Sigmoid colon (tissue), 7 donors: ENCODE measurements around the gene GK2. TPM values are rescaled to one million over a fixed set of nuclear protein-coding genes. Genes with fewer than 3 reads are reported as not detected.

ENCODE experiments used
- DNase-seq: peaks from one replicate; pipeline ENCODE4 v3.0.0-alpha.2; 2019
- H3K27ac ChIP-seq, 4 donors: fragments of 200-600 bp; sonication (generic); one replicate each; pipeline ENCODE4 v1.5.1; 2016 to 2019; ENCODE audit warnings: mild to moderate bottlenecking in 1 of 4
- H3K27me3 ChIP-seq, 3 donors: fragments of 200-600 bp; sonication (generic); one replicate each; pipeline ENCODE4 v1.5.1; 2019; ENCODE audit warnings: mild to moderate bottlenecking in 1 of 3
- H3K36me3 ChIP-seq, 4 donors: fragments of 200-600 bp; sonication (generic); one replicate each; pipeline ENCODE4 v1.5.1; 2016 to 2019
- H3K4me1 ChIP-seq, 4 donors: fragments of 200-600 bp; sonication (generic); one replicate each; pipeline ENCODE4 v1.5.1; 2017 to 2019
- H3K4me3 ChIP-seq, 4 donors: fragments of 200-600 bp; sonication (generic); one replicate each; pipeline ENCODE4 v1.5.1; 2017 to 2019; ENCODE audit warnings: mild to moderate bottlenecking in 2 of 4, moderate library complexity in 1 of 4
- H3K9me3 ChIP-seq, 4 donors: fragments of 200-600 bp in 3 of 4; sonication (generic) in 3 of 4; one replicate each; pipeline versions ENCODE4 v1.5.1 to v1.6.1; 2013 to 2019
- EP300 ChIP-seq, 4 donors: sonication (generic); formaldehyde crosslinking; IDR thresholded peaks; one replicate each; pipeline ENCODE4 v1.6.1; 2017; ENCODE audit warnings: antibody characterized with exemption in 4 of 4
- POLR2A ChIP-seq, 2 donors: fragments of 450-650 bp; IDR thresholded peaks; one replicate each; pipeline ENCODE4 v1.6.1; 2016; ENCODE audit warnings: antibody characterized with exemption in 2 of 2, mild to moderate bottlenecking in 2 of 2, moderate library complexity in 2 of 2
- POLR2AphosphoS5 ChIP-seq, 4 donors: sonication (generic); formaldehyde crosslinking; IDR thresholded peaks; one replicate each; pipeline ENCODE4 v1.6.1; 2017; ENCODE audit warnings: antibody characterized with exemption in 4 of 4
- WGBS, 2 donors: extraction: QIAGEN DNeasy Blood & Tissue Kit; methylation state at CpG; one replicate each; pipeline ENCODE4 v1.1.7; 2013; 5-methylcytosine and 5-hydroxymethylcytosine counted together
- intact Hi-C: fragments of 100-400 bp; cut with DNase I; formaldehyde crosslinking; loops from one replicate; pipeline ENCODE4 v1.15.1; 2023
- polyA plus RNA-seq, 3 donors: library from polyadenylated mRNA; stranded (reverse); fragments of 200-250 nt; gene quantifications; one replicate each; pipeline ENCODE4 v1.2.3, GENCODE V29; 2013
- total RNA-seq, 4 donors: library from RNA; depleted of rRNA; stranded (reverse); fragments of >200 nt; gene quantifications; one replicate each; pipeline ENCODE4 v1.1.0, GENCODE V29; 2016
- TF ChIP-seq, protein P1 (sequence below), 4 experiments: fragments of 450-650 bp in 3 of 4; fragments of 200-600 bp in 1 of 4; IDR thresholded peaks; one replicate each; pipeline ENCODE4 v1.5.1; 2016 to 2019; ENCODE audit warnings: antibody characterized with exemption in 4 of 4, mild to moderate bottlenecking in 3 of 4, moderate library complexity in 2 of 4
- donor health status: healthy with polysubstance abuse.
- donor health status: Bipolar disorder and iron deficiency.
- donor health status: healthy.

GK2 gene
- total and polyA plus RNA-seq, 7 donors, result not detected

DNA sequence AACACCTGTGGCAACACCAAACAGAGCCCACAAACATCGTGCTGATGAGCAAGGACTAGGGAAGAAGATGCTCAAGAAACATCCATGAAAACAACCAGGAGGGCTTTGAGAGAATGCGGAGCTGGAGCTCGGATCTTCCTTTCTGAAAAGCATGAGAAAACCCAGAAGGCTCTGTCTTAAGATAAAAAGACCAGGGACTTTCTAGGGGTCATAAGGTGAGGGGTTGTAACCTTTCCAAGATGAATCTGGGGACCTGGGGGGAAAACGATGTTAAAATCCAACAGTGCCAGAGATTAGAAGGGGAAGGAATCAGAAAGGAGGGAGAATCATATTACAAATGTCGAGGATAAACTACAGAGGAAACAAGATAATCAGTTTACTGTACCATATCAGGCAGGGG lies 10.1 kb downstream of the GK2 start:
- Histone ChIP-seq H3K27ac (no peak overlapping the region), H3K4me3 (no peak overlapping the region), H3K36me3 (no peaks in the 10 kb centered on the region), H3K9me3 (no peaks in the 10 kb centered on the region), H3K4me1 (no peaks in the 10 kb centered on the region), H3K27me3 (no peaks in the 10 kb centered on the region)
- WGBS, 2 donors, result 70 to 71% methylated on average over 5 of the region's 5 CpGs
- TF ChIP-seq, protein P1, sequence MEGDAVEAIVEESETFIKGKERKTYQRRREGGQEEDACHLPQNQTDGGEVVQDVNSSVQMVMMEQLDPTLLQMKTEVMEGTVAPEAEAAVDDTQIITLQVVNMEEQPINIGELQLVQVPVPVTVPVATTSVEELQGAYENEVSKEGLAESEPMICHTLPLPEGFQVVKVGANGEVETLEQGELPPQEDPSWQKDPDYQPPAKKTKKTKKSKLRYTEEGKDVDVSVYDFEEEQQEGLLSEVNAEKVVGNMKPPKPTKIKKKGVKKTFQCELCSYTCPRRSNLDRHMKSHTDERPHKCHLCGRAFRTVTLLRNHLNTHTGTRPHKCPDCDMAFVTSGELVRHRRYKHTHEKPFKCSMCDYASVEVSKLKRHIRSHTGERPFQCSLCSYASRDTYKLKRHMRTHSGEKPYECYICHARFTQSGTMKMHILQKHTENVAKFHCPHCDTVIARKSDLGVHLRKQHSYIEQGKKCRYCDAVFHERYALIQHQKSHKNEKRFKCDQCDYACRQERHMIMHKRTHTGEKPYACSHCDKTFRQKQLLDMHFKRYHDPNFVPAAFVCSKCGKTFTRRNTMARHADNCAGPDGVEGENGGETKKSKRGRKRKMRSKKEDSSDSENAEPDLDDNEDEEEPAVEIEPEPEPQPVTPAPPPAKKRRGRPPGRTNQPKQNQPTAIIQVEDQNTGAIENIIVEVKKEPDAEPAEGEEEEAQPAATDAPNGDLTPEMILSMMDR (IDR thresholded peaks at IDR 0.05), result no peak
- no peak for TF ChIP-seq EP300 (IDR thresholded peaks at IDR 0.05)
- no peak for DNase-seq
- intact Hi-C loops, result no loop called here

GRCh38 chr4:79396794-79397193 lies 11.2 kb downstream of the GK2 start:
- no peak overlapping the region for H3K4me3 ChIP-seq
- no peaks in the 10 kb centered on the region for H3K9me3 ChIP-seq
- TF ChIP-seq POLR2A (IDR thresholded peaks at IDR 0.05), result no peak
- TF ChIP-seq, protein P1 (IDR thresholded peaks at IDR 0.05), result no peak
- no peak for TF ChIP-seq EP300 (IDR thresholded peaks at IDR 0.05)
- TF ChIP-seq POLR2AphosphoS5 (IDR thresholded peaks at IDR 0.05), result no peak
- H3K27me3 ChIP-seq, result no peaks in the 10 kb centered on the region
- H3K36me3 ChIP-seq, result no peaks in the 10 kb centered on the region
- intact Hi-C loops, result no loop called here
- H3K4me1 ChIP-seq, result no peaks in the 10 kb centered on the region
- no peak overlapping the region for H3K27ac ChIP-seq
- no peak for DNase-seq

- no peak for DNase-seq
- Histone ChIP-seq H3K4me3 (no peak overlapping the region), H3K27me3 (no peaks in the 10 kb centered on the region), H3K4me1 (no peaks in the 10 kb centered on the region), H3K36me3 (no peaks in the 10 kb centered on the region), H3K27ac (no peak overlapping the region), H3K9me3 (no peaks in the 10 kb centered on the region)
- 40 to 66% methylated on average over 2 of the region's 2 CpGs for WGBS, 2 donors
- TF ChIP-seq POLR2AphosphoS5 (IDR thresholded peaks at IDR 0.05) (no peak), EP300 (IDR thresholded peaks at IDR 0.05) (no peak), POLR2A (IDR thresholded peaks at IDR 0.05) (no peak)
- TF ChIP-seq, protein P1 (IDR thresholded peaks at IDR 0.05), result no peak
- intact Hi-C loops, result no loop called here
These were observed 12.2 kb downstream of the GK2 start for GRCh38 chr4:79395841-79396240.

- Histone ChIP-seq H3K4me1 (peaks cover 0 to 12% (median 4%) of the 10 kb centered on the region in 4 donors), H3K4me3 (no peak overlapping the region), H3K36me3 (no peaks in the 10 kb centered on the region), H3K27ac (no peak overlapping the region), H3K9me3 (no peaks in the 10 kb centered on the region), H3K27me3 (no peaks in the 10 kb centered on the region)
- intact Hi-C loops, result no loop called here
- WGBS, 2 donors, result 70 to 81% methylated on average over 3 of the region's 3 CpGs
- TF ChIP-seq EP300 (IDR thresholded peaks at IDR 0.05) (no peak), POLR2A (IDR thresholded peaks at IDR 0.05) (no peak), POLR2AphosphoS5 (IDR thresholded peaks at IDR 0.05) (no peak)
- TF ChIP-seq, protein P1 (IDR thresholded peaks at IDR 0.05), result no peak
- DNase-seq, result no peak
These were observed 17.1 kb downstream of the GK2 start for GRCh38 chr4:79390890-79391289.

DNA sequence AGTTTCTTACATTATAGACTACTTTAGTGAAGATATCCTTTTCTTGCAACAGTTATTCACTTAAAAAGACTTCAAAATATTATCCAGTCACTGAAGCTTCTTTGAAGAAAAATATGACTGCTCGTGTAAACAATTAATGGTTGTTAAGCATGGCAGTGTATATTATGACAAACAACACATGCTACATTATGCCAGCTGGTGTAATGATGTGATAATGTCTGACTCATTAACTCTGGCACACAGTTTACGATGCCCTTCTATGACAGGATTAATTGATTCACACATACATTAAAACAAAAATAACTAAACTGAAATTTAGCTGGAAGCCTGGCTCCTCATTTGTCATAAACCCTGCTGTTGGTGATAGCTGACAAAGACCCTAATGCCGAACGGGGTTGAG lies 22.4 kb downstream of the GK2 start:
- peaks cover 0 to 20% (median 8%) of the 10 kb centered on the region in 4 donors for H3K4me1 ChIP-seq
- no peaks in the 10 kb centered on the region for H3K36me3 ChIP-seq
- TF ChIP-seq POLR2AphosphoS5 (IDR thresholded peaks at IDR 0.05) (peak in 1 of 4 donors; percentile 7), EP300 (IDR thresholded peaks at IDR 0.05) (no peak)
- intact Hi-C loops, result no loop called here
- peak overlapping the region in 1 of 4 donors; percentile 21 for H3K27ac ChIP-seq
- no peaks in the 10 kb centered on the region for H3K9me3 ChIP-seq
- DNase-seq, result no peak
- H3K27me3 ChIP-seq, result no peaks in the 10 kb centered on the region
- H3K4me3 ChIP-seq, result no peak overlapping the region
- WGBS, 2 donors, result 63 to 74% methylated on average over 4 of the region's 4 CpGs
